Glutamatergic neuron (in vitro differentiated cells): ENCODE results near the gene MBD1. TPM values are rescaled to one million over a fixed set of nuclear protein-coding genes. Genes with fewer than 3 reads are reported as not detected.
A peak's percentile ranks its signal among the peaks of the same experiment; 100 is the strongest.
"Not testable (repeated sequence)": the region's sequence is repeated elsewhere in the genome, so short reads cannot be mapped to it uniquely, and the experiment has no call there.

Source experiments
- DNase-seq: peaks from one replicate; pipeline ENCODE4 v3.0.0; 2022
- H3K27ac Mint-ChIP-seq: one replicate; pipeline ENCODE4 v1.8.0; 2020; ENCODE audit warnings: mild to moderate bottlenecking, mixed read lengths, inconsistent platforms; ENCODE audit not compliant: unreplicated experiment
- H3K27me3 Mint-ChIP-seq: one replicate; pipeline ENCODE4 v1.8.0; 2020; ENCODE audit warnings: mild to moderate bottlenecking, moderate library complexity, mixed read lengths, inconsistent platforms; ENCODE audit not compliant: unreplicated experiment
- H3K36me3 Mint-ChIP-seq: one replicate; pipeline ENCODE4 v1.8.0; 2020; ENCODE audit warnings: mild to moderate bottlenecking, mixed read lengths, inconsistent platforms; ENCODE audit not compliant: unreplicated experiment
- H3K4me1 Mint-ChIP-seq: one replicate; pipeline ENCODE4 v1.8.0; 2020; ENCODE audit warnings: mild to moderate bottlenecking, low read depth, mixed read lengths, inconsistent platforms; ENCODE audit not compliant: unreplicated experiment
- H3K4me3 Mint-ChIP-seq: one replicate; pipeline ENCODE4 v1.8.0; 2020; ENCODE audit warnings: mild to moderate bottlenecking, mixed read lengths, inconsistent platforms; ENCODE audit not compliant: unreplicated experiment
- H3K9me3 Mint-ChIP-seq: one replicate; pipeline ENCODE4 v1.8.0; 2020; ENCODE audit warnings: mild to moderate bottlenecking, moderate library complexity, mixed read lengths, inconsistent platforms; ENCODE audit not compliant: unreplicated experiment
- total RNA-seq: library from RNA; stranded (reverse); fragmentation: NEBNext Ultra II Directional; extraction: Animal tissue kit (Norgen Biotek cat#: 25700); gene quantifications from one replicate; pipeline ENCODE4 v1.2.1, GENCODE V29; 2021; ENCODE audit not compliant: unreplicated experiment
- TF ChIP-seq, protein P1 (sequence below): fragments of 200-600 bp; sonication (generic); IDR thresholded peaks from one replicate; pipeline ENCODE4 v1.5.0; 2021; ENCODE audit not compliant: partially characterized antibody, unreplicated experiment

The MBD1 gene
- total RNA-seq, 1 donor from 2014 or later: 91.0 TPM

DNA sequence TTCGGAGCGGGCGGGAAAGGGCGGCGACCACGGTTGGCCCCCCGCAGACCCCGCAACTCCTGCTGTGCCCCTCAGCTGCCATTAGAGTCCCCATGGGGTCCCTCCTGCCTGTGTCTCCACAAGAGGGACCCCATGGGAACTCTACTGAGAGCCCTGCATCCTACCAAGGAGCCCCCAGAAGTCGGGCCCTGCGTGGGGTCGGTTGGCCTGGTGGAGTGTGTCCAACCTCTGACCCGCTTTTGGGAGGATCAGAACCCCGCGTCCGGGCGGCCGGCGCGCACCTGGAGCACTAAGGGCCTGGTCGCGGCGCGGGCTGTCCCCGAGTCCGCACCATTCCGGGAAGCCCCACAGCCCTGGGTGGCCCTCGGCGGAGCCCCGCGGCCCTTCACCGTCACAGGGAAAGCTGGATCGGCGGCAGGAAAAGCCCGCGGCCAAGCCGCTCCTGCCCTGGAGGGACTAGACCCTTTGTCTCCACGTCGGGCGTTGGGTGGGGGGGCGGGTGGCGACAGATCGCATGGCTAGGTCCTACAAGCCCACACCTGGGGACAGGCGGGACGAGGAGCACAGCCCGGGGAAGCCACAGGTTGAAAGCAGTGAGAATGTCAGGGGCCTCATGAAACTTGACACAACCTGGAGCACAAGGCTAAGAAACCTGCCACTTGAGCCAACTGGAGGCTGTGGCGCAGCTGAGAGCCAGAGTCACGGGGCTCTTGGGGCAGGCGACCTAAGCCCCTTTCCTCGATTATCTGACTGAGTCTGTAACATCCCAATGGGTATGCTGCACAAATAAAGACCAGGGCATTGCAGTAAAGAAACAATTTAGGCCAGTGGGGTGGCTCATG, 17.3 kb upstream of the MBD1 start:
- DNase-seq: no peak

DNA sequence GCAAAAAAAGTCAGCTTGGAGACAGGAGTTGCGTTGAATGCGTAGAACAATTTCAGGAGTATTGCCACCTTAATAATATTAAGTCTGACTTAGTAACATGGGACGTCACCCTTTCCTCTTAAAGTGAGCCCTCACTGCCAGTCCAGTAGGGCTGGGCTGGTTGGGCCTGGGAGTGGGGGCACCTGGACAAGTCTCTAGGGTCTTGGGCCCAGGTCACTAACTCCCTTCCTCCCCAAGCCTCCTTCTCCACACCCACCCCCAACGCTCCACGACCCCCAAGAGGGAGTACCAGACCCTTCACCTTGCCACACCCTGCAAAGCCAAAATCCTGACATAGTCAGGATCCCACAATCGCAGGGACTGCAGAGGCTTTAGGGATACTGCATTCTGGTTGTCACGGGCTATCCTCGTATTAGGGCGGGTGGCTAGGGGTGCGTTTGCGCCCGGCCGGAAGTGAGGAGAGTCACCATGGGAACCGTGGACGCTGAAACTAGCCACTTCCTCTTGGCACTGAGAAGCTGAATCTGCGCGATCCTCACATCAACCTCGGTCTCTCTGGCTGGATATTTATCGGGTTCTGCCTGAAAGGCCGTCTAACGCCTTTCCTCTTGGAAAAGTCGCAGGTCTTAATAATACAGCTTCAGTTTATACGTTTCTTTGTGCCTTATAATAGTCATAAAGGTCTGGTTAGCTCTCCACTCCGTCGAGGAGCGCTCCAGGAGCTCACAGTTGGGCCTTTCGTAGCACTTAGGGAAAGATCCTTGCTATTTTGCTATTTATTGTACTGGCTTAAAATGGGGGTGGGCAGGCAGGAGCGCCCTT, 16.5 kb upstream of the MBD1 start:
- peak overlapping the region; percentile 90 for H3K4me3 Mint-ChIP-seq
- no peak overlapping the region for H3K27ac Mint-ChIP-seq
- no peaks in the 10 kb centered on the region for H3K36me3 Mint-ChIP-seq
- peaks cover 3% of the 10 kb centered on the region for H3K9me3 Mint-ChIP-seq
- H3K4me1 Mint-ChIP-seq: no peaks in the 10 kb centered on the region
- TF ChIP-seq, protein P1, sequence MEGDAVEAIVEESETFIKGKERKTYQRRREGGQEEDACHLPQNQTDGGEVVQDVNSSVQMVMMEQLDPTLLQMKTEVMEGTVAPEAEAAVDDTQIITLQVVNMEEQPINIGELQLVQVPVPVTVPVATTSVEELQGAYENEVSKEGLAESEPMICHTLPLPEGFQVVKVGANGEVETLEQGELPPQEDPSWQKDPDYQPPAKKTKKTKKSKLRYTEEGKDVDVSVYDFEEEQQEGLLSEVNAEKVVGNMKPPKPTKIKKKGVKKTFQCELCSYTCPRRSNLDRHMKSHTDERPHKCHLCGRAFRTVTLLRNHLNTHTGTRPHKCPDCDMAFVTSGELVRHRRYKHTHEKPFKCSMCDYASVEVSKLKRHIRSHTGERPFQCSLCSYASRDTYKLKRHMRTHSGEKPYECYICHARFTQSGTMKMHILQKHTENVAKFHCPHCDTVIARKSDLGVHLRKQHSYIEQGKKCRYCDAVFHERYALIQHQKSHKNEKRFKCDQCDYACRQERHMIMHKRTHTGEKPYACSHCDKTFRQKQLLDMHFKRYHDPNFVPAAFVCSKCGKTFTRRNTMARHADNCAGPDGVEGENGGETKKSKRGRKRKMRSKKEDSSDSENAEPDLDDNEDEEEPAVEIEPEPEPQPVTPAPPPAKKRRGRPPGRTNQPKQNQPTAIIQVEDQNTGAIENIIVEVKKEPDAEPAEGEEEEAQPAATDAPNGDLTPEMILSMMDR: no peak
- DNase-seq: peak; percentile 81
- no peaks in the 10 kb centered on the region for H3K27me3 Mint-ChIP-seq

More for the DNA sequence above, 17.3 kb upstream of the MBD1 start:
- Mint-ChIP-seq H3K4me3 (peak overlapping the region; percentile 90), H3K4me1 (no peaks in the 10 kb centered on the region), H3K27me3 (no peaks in the 10 kb centered on the region), H3K27ac (no peak overlapping the region), H3K9me3 (peaks cover 3% of the 10 kb centered on the region), H3K36me3 (no peaks in the 10 kb centered on the region)
- TF ChIP-seq, protein P1: no peak

DNA sequence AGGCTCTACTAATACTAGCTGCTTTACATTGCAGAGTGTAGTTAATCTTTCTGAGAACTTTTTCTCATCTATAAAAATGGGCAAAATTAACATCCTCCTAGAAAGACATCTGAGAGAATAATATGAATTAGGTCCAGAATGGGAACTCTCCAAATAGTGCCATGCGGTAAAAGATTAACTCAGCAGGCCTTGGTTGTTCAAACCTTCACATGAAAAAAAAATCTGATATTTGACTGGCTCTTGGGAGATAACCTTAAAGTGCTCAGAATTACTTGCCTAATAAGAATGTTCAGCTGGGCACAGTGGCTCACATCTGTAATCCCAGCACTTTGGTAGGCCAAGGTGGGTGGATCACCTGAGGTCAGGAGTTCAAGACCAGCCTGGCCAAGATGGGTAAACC, 11.7 kb upstream of the MBD1 start:
- no peak for DNase-seq
- H3K9me3 Mint-ChIP-seq: peaks cover 5% of the 10 kb centered on the region
- H3K27me3 Mint-ChIP-seq: peaks cover 3% of the 10 kb centered on the region
- no peaks in the 10 kb centered on the region for H3K36me3 Mint-ChIP-seq
- H3K4me1 Mint-ChIP-seq: no peaks in the 10 kb centered on the region
- no peak overlapping the region for H3K4me3 Mint-ChIP-seq
- TF ChIP-seq, protein P1: no peak
- H3K27ac Mint-ChIP-seq: no peak overlapping the region

DNA sequence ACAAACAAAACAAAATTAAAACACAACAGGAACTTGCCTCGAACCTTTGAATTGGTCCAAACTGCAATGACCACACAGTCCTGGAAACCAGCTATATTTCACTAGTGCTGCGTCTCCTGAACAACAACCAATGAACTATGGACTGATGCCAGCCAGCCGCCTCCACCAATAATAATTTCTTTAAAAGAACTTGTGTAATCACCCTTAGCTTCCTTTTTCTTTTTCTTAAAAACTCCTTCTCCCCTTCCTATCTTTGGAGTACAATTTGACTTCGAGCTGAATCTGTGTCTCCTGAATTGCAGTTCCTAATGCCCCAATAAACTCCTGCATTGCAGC, 7.8 kb upstream of the MBD1 start:
- H3K4me1 Mint-ChIP-seq: peaks cover 6% of the 10 kb centered on the region
- peaks cover 16% of the 10 kb centered on the region for H3K9me3 Mint-ChIP-seq
- TF ChIP-seq, protein P1: no peak
- H3K27me3 Mint-ChIP-seq: peaks cover 16% of the 10 kb centered on the region
- peaks cover under 1% of the 10 kb centered on the region for H3K36me3 Mint-ChIP-seq
- DNase-seq: no peak
- peak overlapping the region; percentile 68 for H3K4me3 Mint-ChIP-seq
- H3K27ac Mint-ChIP-seq: no peak overlapping the region

DNA sequence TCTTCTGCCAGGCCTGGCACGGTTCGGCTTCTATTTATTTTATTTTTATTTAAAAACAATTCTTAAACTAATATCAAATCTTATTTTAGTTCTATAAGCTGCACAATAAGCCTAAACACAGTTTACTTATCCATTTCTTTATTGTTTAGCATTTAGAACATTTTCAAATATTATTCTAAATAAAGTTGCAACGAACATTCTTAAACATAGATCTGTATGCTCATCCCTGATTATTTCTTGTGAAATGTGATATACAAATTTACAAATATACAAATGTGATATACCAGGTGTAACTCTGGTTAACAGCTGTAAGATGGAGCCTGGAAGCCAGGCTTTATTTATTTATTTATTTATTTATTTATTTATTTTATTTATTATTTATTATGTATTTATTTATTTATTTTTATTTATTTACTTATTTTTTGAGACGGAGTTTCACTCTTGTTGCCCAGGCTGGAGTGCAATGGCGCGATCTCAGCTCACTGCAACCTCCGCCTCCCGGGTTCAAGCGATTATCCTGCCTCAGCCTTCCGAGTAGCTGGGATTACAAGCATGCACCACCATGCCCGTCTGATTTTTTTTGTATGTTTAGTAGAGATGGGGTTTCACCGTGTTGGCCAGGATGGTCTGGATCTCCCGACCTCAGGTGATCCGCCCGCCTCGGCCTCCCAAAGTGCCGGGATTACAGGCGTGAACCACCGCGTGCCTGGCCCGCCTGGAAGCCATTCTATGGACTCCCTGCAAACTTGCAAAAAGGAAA, 7.2 kb upstream of the MBD1 start:
- H3K27me3 Mint-ChIP-seq: peaks cover 18% of the 10 kb centered on the region
- H3K27ac Mint-ChIP-seq: peak overlapping the region; percentile 88
- H3K4me1 Mint-ChIP-seq, DNase-seq, H3K36me3 Mint-ChIP-seq: not testable (repeated sequence)
- peaks cover 18% of the 10 kb centered on the region for H3K9me3 Mint-ChIP-seq
- H3K4me3 Mint-ChIP-seq: peak overlapping the region; percentile 99
